ENCODE data around the gene TTPAL. TPM values are rescaled to one million over a fixed set of nuclear protein-coding genes. Genes with fewer than 3 reads are reported as not detected.
A peak's percentile ranks its signal among the peaks of the same experiment; 100 is the strongest.

Gene TTPAL
- total and polyA plus RNA-seq, 10 of the 15 experiments (the other 5 are each of a cell fraction or from before 2014, with no cell fraction given) = 4.0 to 24.0 (median 9.3) TPM

GRCh38 chr20:44521484-44522481 lies 46.1 kb downstream of the TTPAL start, which contains the start of gene SERINC3 (continued):
- peak; percentile 59 for TF ChIP-seq ELK1 (IDR thresholded peaks at IDR 0.05; ENCODE audit: low read depth, low read length)
- TF ChIP-seq NKRF (conservative IDR thresholded peaks at IDR 0.05) = peak; percentile 88
- peak in 1 of 2 experiments; percentile 55; a peak in 2 of 4 replicates for TF ChIP-seq BHLHE40 (IDR thresholded peaks at IDR 0.05; ENCODE audit: borderline replicate concordance in 1 of 2, low read depth in 2 of 2, low read length in 1 of 2)
- TF ChIP-seq POLR2AphosphoS2 (IDR thresholded peaks at IDR 0.05; ENCODE audit: low read depth, low read length) = peak; percentile 88
- TF ChIP-seq MXI1 (IDR thresholded peaks at IDR 0.05; ENCODE audit: low read depth, low read length) = peak; percentile 74
- TF ChIP-seq SPI1 (IDR thresholded peaks at IDR 0.05; ENCODE audit: borderline replicate concordance, insufficient read depth, low read depth, low read length) = no peak
- peak; percentile 60; the same call in 1 of the 2 replicates for TF ChIP-seq ZBTB40 (IDR thresholded peaks at IDR 0.05; ENCODE audit: borderline replicate concordance)
- no peak for TF ChIP-seq CEBPB (IDR thresholded peaks at IDR 0.05; ENCODE audit: borderline replicate concordance in 1 of 2, low read depth in 2 of 2, low read length in 2 of 2)
- 0 out of 2 replicates have a peak, but pooled peaks have one; percentile 35 for TF ChIP-seq JUND (IDR thresholded peaks at IDR 0.05; ENCODE audit: low read depth, low read length)
- TF ChIP-seq RELB (IDR thresholded peaks at IDR 0.05; ENCODE audit: low read depth) = peak; percentile 38; the same call in 1 of the 2 replicates
- TF ChIP-seq HDAC6 (IDR thresholded peaks at IDR 0.05; ENCODE audit: unreplicated experiment) = no peak
- TF ChIP-seq ZNF24 (IDR thresholded peaks at IDR 0.05) = 0 out of 2 replicates have a peak, but pooled peaks have one; percentile 9
- peak; percentile 23 to 25; a peak in 1 of 4 replicates for TF ChIP-seq EP300 (IDR thresholded peaks at IDR 0.05; ENCODE audit: borderline replicate concordance in 1 of 2, control insufficient read depth in 1 of 2, low read depth in 2 of 2, low read length in 2 of 2)
- peak; percentile 56 for TF ChIP-seq IKZF1 (conservative IDR thresholded peaks at IDR 0.05)
- TF ChIP-seq SP1 (IDR thresholded peaks at IDR 0.05; ENCODE audit: low read depth, low read length) = peak; percentile 68
- peak; percentile 77; the same call in 1 of the 2 replicates for TF ChIP-seq MYB (IDR thresholded peaks at IDR 0.05; ENCODE audit: borderline replicate concordance, low read depth, low read length)
- no peak for TF ChIP-seq RB1 (IDR thresholded peaks at IDR 0.05; ENCODE audit: borderline replicate concordance)

Measured in GM12878 (cell line).